ENCODE data around the gene BHLHE23.

- no peak for TF ChIP-seq CTCF (IDR thresholded peaks at IDR 0.05)
- no peak for TF ChIP-seq POLR2A (IDR thresholded peaks at IDR 0.05; ENCODE audit: low read depth)
- no peak for TF ChIP-seq POLR2AphosphoS5 (IDR thresholded peaks at IDR 0.05)
These were observed 1.1 kb upstream of the BHLHE23 start for GRCh38 chr20:63007646-63008488.
